IMR-90 (cell line): Measurements from ENCODE around the gene PRPF40A. TPM values are rescaled to one million over a fixed set of nuclear protein-coding genes. Genes with fewer than 3 reads are reported as not detected.

Source experiments
- ATAC-seq: fragments of 200-7000 bp; cut with Tn5 transposase; 2 replicates; pipeline ENCODE4 v1.9.1; 2020; ENCODE audit warnings: low read depth, mild to moderate bottlenecking, moderate library complexity
- BruUV-seq: library from RNA; stranded (reverse); fragments of 400-500 nt; replicated peaks from 2 replicates; lab custom pipeline; 2021; lab: Mats Ljungman, UMichigan
- CTCF ChIA-PET: fragments of 300-600 bp; formaldehyde crosslinking; extraction: SDS; loops from one replicate; lab custom pipeline; 2021; ENCODE audit warnings: antibody characterized with exemption; lab: Yijun Ruan, JAX
- POLR2A ChIA-PET: fragments of 300-600 bp; sonication (Branson Sonifier 250); formaldehyde crosslinking; loops from one replicate; lab custom pipeline; 2022; ENCODE audit warnings: antibody characterized with exemption; ENCODE audit not compliant: unreplicated experiment; lab: Charles Lee
- DNase-seq: peaks from one replicate; pipeline ENCODE4 v3.0.0; 2013
- H2AFZ ChIP-seq: replicated peaks from 2 replicates; pipeline ENCODE3; 2013; ENCODE audit warnings: low read length, mild to moderate bottlenecking; ENCODE audit not compliant: poor library complexity
- H2AK5ac ChIP-seq: 2 replicates; pipeline ENCODE4 v1.6.1; 2013; ENCODE audit warnings: low read depth, low read length, inconsistent platforms
- H2AK9ac ChIP-seq: replicated peaks from 2 replicates; pipeline ENCODE3; 2013; ENCODE audit warnings: mild to moderate bottlenecking, low read depth, low read length, moderate library complexity; ENCODE audit not compliant: poor library complexity
- H2BK120ac ChIP-seq: 2 replicates; pipeline ENCODE4 v1.6.1; 2013; ENCODE audit warnings: low read depth, low read length, inconsistent platforms
- H2BK15ac ChIP-seq: 3 replicates; pipeline ENCODE4 v1.6.1; 2013; ENCODE audit warnings: low read depth, low read length, inconsistent platforms
- H2BK20ac ChIP-seq: 2 replicates; pipeline ENCODE4 v1.6.1; 2013; ENCODE audit warnings: low read depth, mild to moderate bottlenecking, inconsistent platforms, low read length, moderate library complexity
- H2BK5ac ChIP-seq: 2 replicates; pipeline ENCODE4 v1.6.1; 2013; ENCODE audit warnings: mild to moderate bottlenecking, low read depth, low read length, inconsistent platforms; ENCODE audit not compliant: poor library complexity, severe bottlenecking
- H3K14ac ChIP-seq: replicated peaks from 2 replicates; pipeline ENCODE4 v1.6.1; 2013; ENCODE audit warnings: low read depth, low read length, inconsistent platforms
- H3K18ac ChIP-seq: 2 replicates; pipeline ENCODE4 v1.6.1; 2013; ENCODE audit warnings: low read depth, low read length, control low read depth
- H3K23ac ChIP-seq: 2 replicates; pipeline ENCODE4 v1.6.1; 2013; ENCODE audit warnings: low read depth, low read length, inconsistent platforms
- H3K27ac ChIP-seq: 2 replicates; pipeline ENCODE4 v1.5.1; 2013; ENCODE audit warnings: mild to moderate bottlenecking, control low read depth, low read length; ENCODE audit not compliant: insufficient read depth
- H3K27me3 ChIP-seq: 2 replicates; pipeline ENCODE4 v1.6.1; 2013; ENCODE audit warnings: low read length; ENCODE audit not compliant: control insufficient read depth, insufficient read depth
- H3K36me3 ChIP-seq: 2 replicates; pipeline ENCODE4 v1.6.1; 2013; ENCODE audit warnings: low read length, mixed read lengths; ENCODE audit not compliant: control insufficient read depth, insufficient read depth
- H3K4ac ChIP-seq: 2 replicates; pipeline ENCODE4 v1.6.1; 2013; ENCODE audit warnings: low read depth, low read length, inconsistent platforms
- H3K4me1 ChIP-seq: 2 replicates; pipeline ENCODE4 v1.6.1; 2013; ENCODE audit warnings: low read length, mixed read lengths; ENCODE audit not compliant: control insufficient read depth, insufficient read depth
- H3K4me2 ChIP-seq: 2 replicates; pipeline ENCODE4 v1.6.1; 2013; ENCODE audit warnings: low read depth, mild to moderate bottlenecking, control low read depth, low read length, moderate library complexity
- H3K4me3 ChIP-seq: 2 replicates; pipeline ENCODE4 v1.5.1; 2013; ENCODE audit warnings: low read depth, mild to moderate bottlenecking, control low read depth, low read length, moderate library complexity; ENCODE audit not compliant: insufficient read depth
- H3K56ac ChIP-seq: 2 replicates; pipeline ENCODE4 v1.6.1; 2013; ENCODE audit warnings: low read length, inconsistent platforms; ENCODE audit not compliant: insufficient read depth; ENCODE audit errors: extremely low read depth
- H3K79me1 ChIP-seq, 2 experiments: 2 replicates each; pipeline ENCODE4 v1.6.1; 2013; ENCODE audit warnings: low read length in 2 of 2, inconsistent platforms in 1 of 2, low read depth in 1 of 2
- H3K9ac ChIP-seq: 2 replicates; pipeline ENCODE4 v1.6.1; 2013; ENCODE audit warnings: low read depth, low read length, control low read depth
- H3K9me1 ChIP-seq: 2 replicates; pipeline ENCODE4 v1.6.1; 2013; ENCODE audit warnings: low read length, inconsistent platforms; ENCODE audit not compliant: insufficient read depth
- H3K9me3 ChIP-seq: 2 replicates; pipeline ENCODE4 v1.6.1; 2013; ENCODE audit warnings: low read length; ENCODE audit not compliant: control insufficient read depth, insufficient read depth
- H4K20me1 ChIP-seq: 2 replicates; pipeline ENCODE4 v1.6.1; 2013; ENCODE audit warnings: low read length, inconsistent platforms; ENCODE audit not compliant: insufficient read depth
- H4K5ac ChIP-seq: 2 replicates; pipeline ENCODE4 v1.6.1; 2013; ENCODE audit warnings: mild to moderate bottlenecking, low read depth, low read length, control low read depth
- H4K8ac ChIP-seq, 2 experiments: 2 replicates each; pipeline ENCODE4 v1.6.1; 2013; ENCODE audit warnings: low read depth in 2 of 2, low read length in 2 of 2, control low read depth in 1 of 2, inconsistent platforms in 1 of 2
- H4K91ac ChIP-seq: 2 replicates; pipeline ENCODE4 v1.6.1; 2013; ENCODE audit warnings: low read depth, low read length, inconsistent platforms; ENCODE audit not compliant: insufficient read depth
- CHD1 ChIP-seq: IDR thresholded peaks from 2 replicates; pipeline ENCODE4 v1.6.1; 2012; ENCODE audit warnings: low read depth, low read length, improper control_type of control experiment
- MAZ ChIP-seq: IDR thresholded peaks from 2 replicates; pipeline ENCODE4 v1.6.1; 2012; ENCODE audit warnings: low read depth, mild to moderate bottlenecking, low read length, improper control_type of control experiment, moderate library complexity, borderline replicate concordance
- RFX5 ChIP-seq: IDR thresholded peaks from 2 replicates; pipeline ENCODE4 v1.8.0; 2012; ENCODE audit warnings: low read depth, mild to moderate bottlenecking, low read length, moderate library complexity
- SMC3 ChIP-seq: fragments of 150-350 bp; IDR thresholded peaks from 2 replicates; pipeline ENCODE4 v1.6.1; 2016; ENCODE audit warnings: low read depth, mild to moderate bottlenecking, antibody characterized with exemption, low read length, moderate library complexity
- WGBS, 2 experiments: methylation state at CpG; one replicate each; pipeline versions ENCODE4 v1.1.5 to v1.1.7; 2013; ENCODE audit warnings: missing lambda C conversion rate in 2 of 2; ENCODE audit not compliant: insufficient read length in 1 of 2; ENCODE audit errors: extremely low coverage in 2 of 2; 5-methylcytosine and 5-hydroxymethylcytosine counted together
- dilution Hi-C: fragments of 300-500 bp; cut with HindIII; formaldehyde crosslinking; loops from one replicate; pipeline ENCODE4 v1.14.3; 2018; ENCODE audit warnings: low sequenced_read_pairs; ENCODE audit not compliant: unreplicated experiment
- in situ Hi-C: fragments of 300-500 bp; cut with MboI; formaldehyde crosslinking; loops from 3 replicates; pipeline ENCODE4 v1.14.3; 2019; ENCODE audit warnings: low sequenced_read_pairs, inconsistent platforms, mixed read lengths
- intact Hi-C: fragments of 100-400 bp; cut with micrococcal nuclease; formaldehyde crosslinking; loops from 2 replicates; pipeline ENCODE4 v1.10.0; 2022
- polyA plus RNA-seq, 3 experiments: library from polyadenylated mRNA; depleted of rRNA; stranded (reverse); fragments of >200 nt; gene quantifications; 2 replicates each; pipeline ENCODE4 v1.2.3, GENCODE V29; 2012; ENCODE audit warnings: low replicate concordance in 1 of 3
- total RNA-seq: library from RNA; depleted of rRNA; stranded (reverse); fragments of >200 nt; gene quantifications from 2 replicates; pipeline ENCODE4 v1.2.3, GENCODE V29; 2012
- TF ChIP-seq, protein P1 (sequence below): conservative IDR thresholded peaks from 2 replicates; pipeline ENCODE4 v1.5.1; 2012; ENCODE audit warnings: mild to moderate bottlenecking, low read depth, low read length, improper control_type of control experiment
- TF ChIP-seq, protein P2 (sequence below): fragments of 150-350 bp; IDR thresholded peaks from 2 replicates; pipeline ENCODE4 v1.6.1; 2017; ENCODE audit warnings: mild to moderate bottlenecking, antibody characterized with exemption, low read length, low read depth

The PRPF40A gene
- total and polyA plus RNA-seq, 2 of the 4 experiments (the other 2 are of a cell fraction): 49.1 to 150 TPM

DNA sequence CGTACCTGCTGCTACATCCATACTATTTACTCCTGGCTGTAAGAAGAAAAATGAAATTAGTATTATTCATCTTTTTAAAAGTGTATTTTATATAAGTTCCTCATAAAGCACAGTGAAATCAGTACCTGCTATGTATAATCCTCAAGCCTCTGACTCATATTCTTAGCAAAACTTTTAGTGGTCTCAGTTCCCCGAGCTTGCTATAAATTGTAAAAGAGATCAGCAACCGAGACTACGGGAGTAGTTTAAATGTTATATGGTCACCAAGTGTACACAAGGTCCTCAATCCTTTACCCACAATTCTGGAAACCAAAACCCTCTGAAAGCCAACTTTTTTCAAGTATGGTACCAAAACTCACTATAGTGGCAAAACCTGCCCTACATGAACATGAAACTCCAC, 24.2 kb downstream of the PRPF40A start:
- BruUV-seq: no TSS peak
- H3K36me3 ChIP-seq: peaks cover 8% of the 10 kb centered on the region

More for the DNA sequence above, 24.2 kb downstream of the PRPF40A start:
- H3K27me3 ChIP-seq: no peaks in the 10 kb centered on the region
- H2AK5ac ChIP-seq: no peak overlapping the region
- no CpG with 5 or more reads among the region's 4 CpGs for WGBS, 2 experiments
- ChIA-PET CTCF (interaction anchor here (0.9 kb wide), 1 partner anchor 517 kb away, joined by 3 read pairs; the partner anchor contains the start of gene STAM2), POLR2A (no interaction called here)
- no peak overlapping the region for H3K18ac ChIP-seq
- H3K56ac ChIP-seq: no peak overlapping the region
- no peak overlapping the region for H3K4me2 ChIP-seq
- no peak overlapping the region for H3K23ac ChIP-seq
- DNase-seq: no peak
- peaks cover 5% of the 10 kb centered on the region; the same call in 1 of the 2 replicates for H4K20me1 ChIP-seq
- TF ChIP-seq, protein P1, sequence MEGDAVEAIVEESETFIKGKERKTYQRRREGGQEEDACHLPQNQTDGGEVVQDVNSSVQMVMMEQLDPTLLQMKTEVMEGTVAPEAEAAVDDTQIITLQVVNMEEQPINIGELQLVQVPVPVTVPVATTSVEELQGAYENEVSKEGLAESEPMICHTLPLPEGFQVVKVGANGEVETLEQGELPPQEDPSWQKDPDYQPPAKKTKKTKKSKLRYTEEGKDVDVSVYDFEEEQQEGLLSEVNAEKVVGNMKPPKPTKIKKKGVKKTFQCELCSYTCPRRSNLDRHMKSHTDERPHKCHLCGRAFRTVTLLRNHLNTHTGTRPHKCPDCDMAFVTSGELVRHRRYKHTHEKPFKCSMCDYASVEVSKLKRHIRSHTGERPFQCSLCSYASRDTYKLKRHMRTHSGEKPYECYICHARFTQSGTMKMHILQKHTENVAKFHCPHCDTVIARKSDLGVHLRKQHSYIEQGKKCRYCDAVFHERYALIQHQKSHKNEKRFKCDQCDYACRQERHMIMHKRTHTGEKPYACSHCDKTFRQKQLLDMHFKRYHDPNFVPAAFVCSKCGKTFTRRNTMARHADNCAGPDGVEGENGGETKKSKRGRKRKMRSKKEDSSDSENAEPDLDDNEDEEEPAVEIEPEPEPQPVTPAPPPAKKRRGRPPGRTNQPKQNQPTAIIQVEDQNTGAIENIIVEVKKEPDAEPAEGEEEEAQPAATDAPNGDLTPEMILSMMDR: no peak
- TF ChIP-seq, protein P2, sequence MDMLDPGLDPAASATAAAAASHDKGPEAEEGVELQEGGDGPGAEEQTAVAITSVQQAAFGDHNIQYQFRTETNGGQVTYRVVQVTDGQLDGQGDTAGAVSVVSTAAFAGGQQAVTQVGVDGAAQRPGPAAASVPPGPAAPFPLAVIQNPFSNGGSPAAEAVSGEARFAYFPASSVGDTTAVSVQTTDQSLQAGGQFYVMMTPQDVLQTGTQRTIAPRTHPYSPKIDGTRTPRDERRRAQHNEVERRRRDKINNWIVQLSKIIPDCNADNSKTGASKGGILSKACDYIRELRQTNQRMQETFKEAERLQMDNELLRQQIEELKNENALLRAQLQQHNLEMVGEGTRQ: no peak
- TF ChIP-seq SMC3 (no peak), MAZ (no peak), RFX5 (no peak), CHD1 (no peak)
- no peak overlapping the region for H3K14ac ChIP-seq
- H4K8ac ChIP-seq: no peak overlapping the region
- H3K4ac ChIP-seq: no peak overlapping the region
- H4K5ac ChIP-seq: no peak overlapping the region
- H2BK5ac ChIP-seq: no peak overlapping the region
- H3K27ac ChIP-seq: no peak overlapping the region
- no peak overlapping the region for H3K4me3 ChIP-seq
- H3K79me1 ChIP-seq: peaks cover 16 to 21% of the 10 kb centered on the region in 2 experiments
- no peak overlapping the region for H2BK120ac ChIP-seq
- H2BK20ac ChIP-seq: no peak overlapping the region
- dilution Hi-C loops: no loop called here
- ATAC-seq: no peak
- no peaks in the 10 kb centered on the region for H3K9me3 ChIP-seq
- no peak overlapping the region for H2BK15ac ChIP-seq
- H2AK9ac ChIP-seq: no peak overlapping the region
- H2AFZ ChIP-seq: no peak overlapping the region
- in situ Hi-C loops: no loop called here
- intact Hi-C loops: no loop called here
- no peak overlapping the region for H3K9ac ChIP-seq
- H3K9me1 ChIP-seq: no peaks in the 10 kb centered on the region
- peaks cover 2% of the 10 kb centered on the region; the same call in 1 of the 2 replicates for H3K4me1 ChIP-seq
- H4K91ac ChIP-seq: no peak overlapping the region
